AG09309 (cell line): ENCODE results near the gene IL1R1.

Experiments
- DNase-seq: peaks from one replicate; pipeline ENCODE4 v3.0.0-alpha.2; 2010; ENCODE audit warnings: low read depth
- H3K4me3 ChIP-seq: 2 replicates; pipeline ENCODE4 v1.5.1; 2011; ENCODE audit warnings: mild to moderate bottlenecking, low read depth, low read length, moderate library complexity; ENCODE audit not compliant: control insufficient read depth
- CTCF ChIP-seq: IDR thresholded peaks from 2 replicates; pipeline ENCODE4 v1.5.1; 2011; ENCODE audit warnings: mild to moderate bottlenecking, low read depth, low read length, inconsistent platforms; ENCODE audit not compliant: insufficient read depth, control insufficient read depth; ENCODE audit errors: missing control alignments

IL1R1 gene

GRCh38 chr2:102193074-102193473 lies 50.5 kb downstream of the IL1R1 start:
- no peak for DNase-seq
- H3K4me3 ChIP-seq = no peak overlapping the region
- TF ChIP-seq CTCF = no peak

- no peak for DNase-seq
- no peak overlapping the region for H3K4me3 ChIP-seq
- no peak for TF ChIP-seq CTCF
Measured at GRCh38 chr2:102194609-102195268, 52.2 kb downstream of the IL1R1 start.

- no peak for DNase-seq
- H3K4me3 ChIP-seq = no peak overlapping the region
- no peak for TF ChIP-seq CTCF
Measured at GRCh38 chr2:102197389-102198137, 55.0 kb downstream of the IL1R1 start.

GRCh38 chr2:102200539-102200938 lies 58.0 kb downstream of the IL1R1 start:
- DNase-seq = no peak
- TF ChIP-seq CTCF = no peak

GRCh38 chr2:102204638-102205037 lies 62.1 kb downstream of the IL1R1 start:
- TF ChIP-seq CTCF = no peak
- no peak for DNase-seq
- H3K4me3 ChIP-seq = no peak overlapping the region

More at GRCh38 chr2:102200539-102200938, 58.0 kb downstream of the IL1R1 start:
- H3K4me3 ChIP-seq = no peak overlapping the region

GRCh38 chr2:102206666-102207341 lies 64.3 kb downstream of the IL1R1 start:
- DNase-seq = no peak
- no peak overlapping the region for H3K4me3 ChIP-seq
- no peak for TF ChIP-seq CTCF
